HepG2 (cell line): ENCODE measurements around the gene FMNL2. TPM values are rescaled to one million over a fixed set of nuclear protein-coding genes. Genes with fewer than 3 reads are reported as not detected.
A peak's percentile ranks its signal among the peaks of the same experiment; 100 is the strongest.

Experiments
- ATAC-seq: fragments of 200-7000 bp; cut with Tn5 transposase; 3 replicates; pipeline ENCODE4 v1.9.1; 2020; ENCODE audit warnings: mild to moderate bottlenecking, moderate library complexity
- BruUV-seq: library from RNA; stranded (reverse); fragments of 400-500 nt; replicated peaks from 2 replicates; lab custom pipeline; 2021; lab: Mats Ljungman, UMichigan
- CTCF ChIA-PET: fragments of 300-600 bp; formaldehyde crosslinking; extraction: SDS; loops from one replicate; lab custom pipeline; 2021; ENCODE audit warnings: low total read pairs, inconsistent platforms, low intra/inter-chr PET ratio; lab: Yijun Ruan, JAX
- POLR2A ChIA-PET: fragments of 350-600 bp; sonication (Branson Sonifier 250); formaldehyde crosslinking; loops from one replicate; lab custom pipeline; 2020; ENCODE audit warnings: antibody characterized with exemption, inconsistent platforms; lab: Yijun Ruan, JAX
- DNase-seq: peaks from one replicate; pipeline ENCODE4 v3.0.0-alpha.2; 2015; ENCODE audit warnings: low spot score
- FAIRE-seq: peaks from 3 replicates; lab custom pipeline; 2011; peaks lifted over from hg19 to GRCh38; lab: Jason Lieb, UNC
- H2AFZ ChIP-seq: one replicate; pipeline ENCODE4 v1.6.1; 2011; ENCODE audit warnings: low read length, inconsistent platforms
- H3K27ac ChIP-seq: fragments of 300-600 bp; 3 replicates; pipeline ENCODE4 v1.8.0; 2011; ENCODE audit warnings: mixed run types, mild to moderate bottlenecking, mixed read lengths, low read length, inconsistent platforms; ENCODE audit not compliant: insufficient read depth; ENCODE audit errors: extremely low read length
- H3K27me3 ChIP-seq, 2 experiments: fragments of 200-600 bp in 1 of 2; 2 replicates in 1 of 2; 3 replicates in 1 of 2; pipeline versions ENCODE4 v1.6.0 to v1.8.0; 2011; ENCODE audit warnings: low read length in 2 of 2, mild to moderate bottlenecking in 2 of 2, moderate library complexity in 2 of 2, inconsistent platforms in 1 of 2; ENCODE audit not compliant: insufficient read depth in 2 of 2, control insufficient read depth in 1 of 2
- H3K36me3 ChIP-seq, 2 experiments: fragments of 200-600 bp in 1 of 2; replicated peaks in 1 of 2; 2 replicates in 1 of 2; 3 replicates in 1 of 2; pipeline versions ENCODE4 v1.5.1 to v1.8.0; 2011; ENCODE audit warnings: low read length in 2 of 2, inconsistent platforms in 1 of 2; ENCODE audit not compliant: insufficient read depth in 2 of 2, control insufficient read depth in 1 of 2
- H3K4me1 ChIP-seq: 2 replicates; pipeline ENCODE4 v1.5.1; 2012; ENCODE audit warnings: low read length, inconsistent platforms; ENCODE audit not compliant: insufficient read depth
- H3K4me2 ChIP-seq: 2 replicates; pipeline ENCODE4 v1.6.0; 2011; ENCODE audit warnings: low read depth, low read length, inconsistent platforms
- H3K4me3 ChIP-seq, 3 experiments: fragments of 200-600 bp in 1 of 3; sonication (generic), shearing (Covaris generic) in 1 of 3; replicated peaks in 1 of 3; 2 replicates each; pipeline ENCODE4 v1.5.1; 2011 to 2016; ENCODE audit warnings: low read length in 3 of 3, inconsistent platforms in 2 of 3, low read depth in 2 of 3, mild to moderate bottlenecking in 2 of 3, control low read depth in 1 of 3, mixed read lengths in 1 of 3; ENCODE audit not compliant: insufficient read depth in 1 of 3
- H3K79me2 ChIP-seq: one replicate; pipeline ENCODE4 v1.6.1; 2011; ENCODE audit warnings: low read length, inconsistent platforms; ENCODE audit not compliant: insufficient read depth
- H3K9ac ChIP-seq: 2 replicates; pipeline ENCODE4 v1.6.0; 2011; ENCODE audit warnings: mild to moderate bottlenecking, low read depth, low read length, inconsistent platforms; ENCODE audit not compliant: insufficient read depth
- H3K9me3 ChIP-seq: 2 replicates; pipeline ENCODE4 v1.5.1; 2012; ENCODE audit warnings: mild to moderate bottlenecking, low read length
- H4K20me1 ChIP-seq: 2 replicates; pipeline ENCODE4 v1.6.0; 2011; ENCODE audit warnings: inconsistent platforms, mild to moderate bottlenecking, low read length, moderate library complexity; ENCODE audit not compliant: insufficient read depth
- HOMEZ ChIP-seq: IDR thresholded peaks from 2 replicates; pipeline ENCODE4 v1.6.1; 2016; ENCODE audit warnings: low read depth
- MBNL3 ChIP-seq: fragments of 250-450 bp; sonication (Bioruptor Pico); conservative IDR thresholded peaks from 2 replicates; pipeline ENCODE4 v1.8.0; 2022; ENCODE audit warnings: mild to moderate bottlenecking, inconsistent platforms
- RBM22 ChIP-seq: fragments of 200-400 bp; formaldehyde crosslinking; optimal IDR thresholded peaks from 2 replicates; pipeline ENCODE3; 2017; ENCODE audit warnings: mild to moderate bottlenecking, low read length, moderate library complexity
- WGBS: methylation state at CpG from one replicate; pipeline ENCODE4 v1.1.6; 2017; ENCODE audit warnings: low lambda C conversion rate; 5-methylcytosine and 5-hydroxymethylcytosine counted together
- in situ Hi-C: cut with HindIII; loops from 2 replicates; pipeline ENCODE4 v1.10.0; 2017; ENCODE audit warnings: low pct_unique_long_range_greater_than_20kb; ENCODE audit not compliant: extremely low pct_ligation_motif_present
- intact Hi-C: fragments of 100-400 bp; cut with micrococcal nuclease; formaldehyde crosslinking; loops from one replicate; pipeline ENCODE4 v1.10.0; 2022; ENCODE audit not compliant: unreplicated experiment
- polyA plus RNA-seq, 8 experiments: library from polyadenylated mRNA; depleted of rRNA in 3 of 8; stranded (reverse) in 7 of 8; unstranded in 1 of 8; fragments of >200 nt; fragmentation: Illumina TruSeq in 4 of 8; extraction: Trizol in 4 of 8; gene quantifications; 2 replicates each; pipeline versions ENCODE4 v1.2.1 to v1.2.3, GENCODE V29; 2011 to 2016; ENCODE audit warnings: low read depth in 4 of 8, missing spikeins in 1 of 8, mixed read lengths in 1 of 8; ENCODE audit not compliant: insufficient read depth in 1 of 8
- total RNA-seq, 5 experiments: library from RNA; depleted of rRNA; stranded (reverse); fragments of >200 nt; fragmentation: Illumina TruSeq; extraction: Trizol; gene quantifications; 2 replicates each; pipeline ENCODE4 v1.2.3, GENCODE V29; 2016; ENCODE audit warnings: low read depth in 1 of 5
- TF ChIP-seq, protein P1 (sequence below), 2 experiments: sonication (generic) in 1 of 2; formaldehyde crosslinking in 1 of 2; IDR thresholded peaks; 2 replicates each; pipeline versions ENCODE4 v1.4.0 to v1.6.1; 2018 to 2020; ENCODE audit warnings: missing genetic modification reagents in 2 of 2, borderline replicate concordance in 1 of 2, low read depth in 1 of 2, mild to moderate bottlenecking in 1 of 2, missing biosample characterization in 1 of 2
- TF ChIP-seq, protein P2 (sequence below): sonication (generic); formaldehyde crosslinking; IDR thresholded peaks from 2 replicates; pipeline ENCODE4 v1.5.1; 2020; ENCODE audit warnings: missing genetic modification reagents, mild to moderate bottlenecking, borderline replicate concordance

Gene FMNL2
- total and polyA plus RNA-seq, 2 of the 13 experiments (the other 11 are each of a cell fraction or from before 2014, with no cell fraction given) = 66.5 to 67.7 TPM

- TF ChIP-seq HOMEZ (CRISPR knock-in tag) = no peak
- TF ChIP-seq, protein P1, sequence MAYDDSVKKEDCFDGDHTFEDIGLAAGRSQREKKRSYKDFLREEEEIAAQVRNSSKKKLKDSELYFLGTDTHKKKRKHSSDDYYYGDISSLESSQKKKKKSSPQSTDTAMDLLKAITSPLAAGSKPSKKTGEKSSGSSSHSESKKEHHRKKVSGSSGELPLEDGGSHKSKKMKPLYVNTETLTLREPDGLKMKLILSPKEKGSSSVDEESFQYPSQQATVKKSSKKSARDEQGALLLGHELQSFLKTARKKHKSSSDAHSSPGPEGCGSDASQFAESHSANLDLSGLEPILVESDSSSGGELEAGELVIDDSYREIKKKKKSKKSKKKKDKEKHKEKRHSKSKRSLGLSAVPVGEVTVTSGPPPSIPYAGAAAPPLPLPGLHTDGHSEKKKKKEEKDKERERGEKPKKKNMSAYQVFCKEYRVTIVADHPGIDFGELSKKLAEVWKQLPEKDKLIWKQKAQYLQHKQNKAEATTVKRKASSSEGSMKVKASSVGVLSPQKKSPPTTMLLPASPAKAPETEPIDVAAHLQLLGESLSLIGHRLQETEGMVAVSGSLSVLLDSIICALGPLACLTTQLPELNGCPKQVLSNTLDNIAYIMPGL (CRISPR knock-in tag; IDR thresholded peaks at IDR 0.05; ENCODE audit: borderline replicate concordance in 1 of 2, low read depth in 1 of 2) = no peak
These were observed 211.4 kb downstream of the FMNL2 start (continued) for GRCh38 chr2:152546230-152546837.

- H3K4me1 ChIP-seq = peaks cover 19% of the 10 kb centered on the region
- H3K79me2 ChIP-seq = no peaks in the 10 kb centered on the region
- no peak for ATAC-seq
- in situ Hi-C loops = no loop called here
- TF ChIP-seq, protein P2, sequence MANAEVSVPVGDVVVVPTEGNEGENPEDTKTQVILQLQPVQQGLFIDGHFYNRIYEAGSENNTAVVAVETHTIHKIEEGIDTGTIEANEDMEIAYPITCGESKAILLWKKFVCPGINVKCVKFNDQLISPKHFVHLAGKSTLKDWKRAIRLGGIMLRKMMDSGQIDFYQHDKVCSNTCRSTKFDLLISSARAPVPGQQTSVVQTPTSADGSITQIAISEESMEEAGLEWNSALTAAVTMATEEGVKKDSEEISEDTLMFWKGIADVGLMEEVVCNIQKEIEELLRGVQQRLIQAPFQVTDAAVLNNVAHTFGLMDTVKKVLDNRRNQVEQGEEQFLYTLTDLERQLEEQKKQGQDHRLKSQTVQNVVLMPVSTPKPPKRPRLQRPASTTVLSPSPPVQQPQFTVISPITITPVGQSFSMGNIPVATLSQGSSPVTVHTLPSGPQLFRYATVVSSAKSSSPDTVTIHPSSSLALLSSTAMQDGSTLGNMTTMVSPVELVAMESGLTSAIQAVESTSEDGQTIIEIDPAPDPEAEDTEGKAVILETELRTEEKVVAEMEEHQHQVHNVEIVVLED (CRISPR knock-in tag) = no peak
- peak; percentile 34 for TF ChIP-seq RBM22
- TF ChIP-seq MBNL3 = no peak
- H3K27me3 ChIP-seq = no peaks in the 10 kb centered on the region
- BruUV-seq = no TSS peak
- ChIA-PET CTCF (no interaction called here), POLR2A (no interaction called here)
- no peaks in the 10 kb centered on the region for H3K9me3 ChIP-seq
- no peak overlapping the region for H3K4me2 ChIP-seq
- no peak overlapping the region for H3K27ac ChIP-seq
- no peak overlapping the region for H3K4me3 ChIP-seq
- intact Hi-C loops = no loop called here
- no peak for DNase-seq
- no peaks in the 10 kb centered on the region for H4K20me1 ChIP-seq
- no peak overlapping the region for H3K9ac ChIP-seq
- H2AFZ ChIP-seq = no peak overlapping the region
- WGBS = 96% methylated on average over 8 of the region's 8 CpGs
- FAIRE-seq = no peak
- peaks cover 32 to 76% of the 10 kb centered on the region in 2 experiments for H3K36me3 ChIP-seq
These were observed 213.3 kb downstream of the FMNL2 start for GRCh38 chr2:152548111-152548875.
